RWPE1 (cell line): ENCODE data around the gene MEI1.

Experiments used
- CTCF ChIA-PET: fragments of 350-600 bp; sonication (Branson Sonifier 250); formaldehyde crosslinking; extraction: SDS; loops from one replicate; lab custom pipeline; 2021; lab: Yijun Ruan, JAX
- POLR2A ChIA-PET: fragments of 400-600 bp; formaldehyde crosslinking; extraction: SDS; loops from one replicate; lab custom pipeline; 2020; ENCODE audit warnings: antibody characterized with exemption; ENCODE audit not compliant: low non-redundant PET; lab: Yijun Ruan, JAX
- DNase-seq: peaks from one replicate; pipeline ENCODE4 v3.0.0; 2012; ENCODE audit warnings: low spot score
- H3K27ac ChIP-seq: fragments of 450-650 bp; 2 replicates; pipeline ENCODE4 v1.5.1; 2017
- CTCF ChIP-seq: fragments of 450-650 bp; conservative IDR thresholded peaks from 2 replicates; pipeline ENCODE4 v1.5.1; 2017; ENCODE audit warnings: low read depth, mild to moderate bottlenecking

The MEI1 gene

GRCh38 chr22:41688365-41689211, 10.7 kb upstream of the MEI1 start, which contains the start of gene SNU13:
Gene SNU13, minus strand, starts transcription at chr22:41688867. Its CDS starts 71 bp downstream, at chr22:41688796.
- TF ChIP-seq CTCF: no peak
- ChIA-PET CTCF (interaction anchor here (0.6 to 1.2 kb wide), 2 partner anchors 9 to 1307 kb away, joined by 3 to 8 read pairs; no protein-coding TSS in a partner anchor), POLR2A (interaction anchor here (0.8 kb wide), 1 partner anchor 8 kb away, joined by 3 read pairs; no protein-coding TSS in a partner anchor)
- peak within 1 kb of the TSS; percentile 89 for H3K27ac ChIP-seq
- DNase-seq: peak; percentile 78

- POLR2A ChIA-PET: no interaction called here
- no peak for TF ChIP-seq CTCF
- peak overlapping the region; percentile 47 for H3K27ac ChIP-seq
- DNase-seq: no peak
- CTCF ChIA-PET: no interaction called here
Observed at GRCh38 chr22:41690476-41690875, 8.8 kb upstream of the MEI1 start.

- DNase-seq: no peak
- no peak for TF ChIP-seq CTCF
- POLR2A ChIA-PET: no interaction called here
- H3K27ac ChIP-seq: no peak overlapping the region
- CTCF ChIA-PET: no interaction called here
Observed at GRCh38 chr22:41695211-41695610, 4.1 kb upstream of the MEI1 start.

GRCh38 chr22:41696703-41697102, 2.6 kb upstream of the MEI1 start:
- peak overlapping the region; percentile 60 for H3K27ac ChIP-seq
- POLR2A ChIA-PET: interaction anchor here (1.0 kb wide), 1 partner anchor 8 kb away, joined by 3 read pairs; the partner anchor contains the start of gene SNU13
- no peak for TF ChIP-seq CTCF
- DNase-seq: no peak
- CTCF ChIA-PET: interaction anchor here (0.6 to 1.5 kb wide), 15 partner anchors 8 to 247 kb away, joined by 3 to 10 read pairs (median 4); partner anchors contain the start of genes CCDC134 and SNU13

- TF ChIP-seq CTCF: peak; percentile 95
Observed at GRCh38 chr22:41697126-41697775, 2.1 kb upstream of the MEI1 start.

GRCh38 chr22:41700108-41700364, 733 bp downstream of the MEI1 start:
- no peak for TF ChIP-seq CTCF
- ChIA-PET POLR2A (interaction anchor here (0.6 kb wide), 1 partner anchor 123 kb away, joined by 7 read pairs; no protein-coding TSS in a partner anchor), CTCF (no interaction called here)
- no peak overlapping the region for H3K27ac ChIP-seq
- DNase-seq: no peak

More at GRCh38 chr22:41697126-41697775, 2.1 kb upstream of the MEI1 start:
- peak; percentile 61 for DNase-seq
- CTCF ChIA-PET: interaction anchor here (0.6 to 1.5 kb wide), 21 partner anchors 9 to 261 kb away, joined by 3 to 10 read pairs (median 3); partner anchors contain the start of genes CCDC134 and SNU13
- H3K27ac ChIP-seq: peak overlapping the region; percentile 60
- POLR2A ChIA-PET: interaction anchor here (1.0 kb wide), 1 partner anchor 8 kb away, joined by 3 read pairs; the partner anchor contains the start of gene SNU13
